Activated T-cell treated with anti-CD3 and anti-CD28 coated beads, Interleukin-2, amount 50 U/mL, for 4 hours (primary cell): Measurements from ENCODE around the gene SUMO1. TPM values are rescaled to one million over a fixed set of nuclear protein-coding genes. Genes with fewer than 3 reads are reported as not detected.
A peak's percentile ranks its signal among the peaks of the same experiment; 100 is the strongest.

Experiments
- ATAC-seq, 2 donors: fragments of 200-7000 bp; cut with Tn5 transposase; one replicate each; pipeline ENCODE4 v1.10.0; 2021
- DNase-seq: peaks from one replicate; pipeline ENCODE4 v3.0.0-alpha.2; 2020
- H3K27me3 Mint-ChIP-seq: one replicate; pipeline ENCODE4 v1.8.0; 2021; ENCODE audit warnings: low read depth, mixed read lengths
- H3K36me3 Mint-ChIP-seq: one replicate; pipeline ENCODE4 v1.8.0; 2022; ENCODE audit warnings: mixed read lengths; ENCODE audit not compliant: insufficient read depth
- H3K4me1 Mint-ChIP-seq: one replicate; pipeline ENCODE4 v1.8.0; 2021; ENCODE audit warnings: low read depth, mixed read lengths
- H3K4me3 Mint-ChIP-seq: one replicate; pipeline ENCODE4 v1.8.0; 2021; ENCODE audit warnings: mild to moderate bottlenecking, moderate library complexity, mixed read lengths
- H3K9me3 Mint-ChIP-seq: one replicate; pipeline ENCODE4 v1.8.0; 2021; ENCODE audit warnings: mixed read lengths
- total RNA-seq, 3 donors: library from RNA; stranded (reverse); gene quantifications; one replicate each; pipeline ENCODE4 v1.2.1, GENCODE V29; 2021

The SUMO1 gene
- total RNA-seq, 3 donors from 2014 or later: 96.6 to 110 (median 105) TPM

DNA sequence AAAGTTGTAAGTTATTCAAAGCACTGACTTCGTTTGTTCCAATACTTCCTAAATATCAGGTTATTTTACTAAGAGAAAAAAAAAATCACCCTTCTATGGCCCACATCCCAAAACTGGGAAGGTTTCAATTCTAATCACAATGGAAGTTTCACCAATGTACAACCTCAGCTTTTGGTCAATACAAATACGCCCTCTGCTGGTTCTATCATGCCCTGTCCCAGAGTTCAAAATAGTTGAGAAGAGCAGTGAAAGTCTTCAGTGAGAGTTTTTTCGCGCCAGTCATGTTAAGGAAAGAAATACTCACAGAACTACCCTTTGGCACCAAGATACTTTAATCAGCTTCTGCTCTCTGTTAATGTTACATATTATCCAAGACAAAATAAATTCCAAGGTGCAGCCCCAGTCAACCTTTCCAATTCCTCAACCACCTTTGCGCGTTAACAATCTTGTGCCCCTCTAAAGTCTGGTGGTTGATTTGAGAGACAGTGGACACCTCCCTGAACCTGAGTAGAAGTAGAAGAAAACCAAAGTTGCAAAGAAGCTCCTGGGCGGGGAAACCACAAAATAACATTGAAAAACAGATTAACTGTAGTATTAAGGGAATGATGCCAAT is 59.9 kb downstream of the SUMO1 start:
- Mint-ChIP-seq H3K9me3 (no peaks in the 10 kb centered on the region), H3K27me3 (peaks cover 8% of the 10 kb centered on the region), H3K4me3 (no peak overlapping the region), H3K36me3 (no peaks in the 10 kb centered on the region), H3K4me1 (no peaks in the 10 kb centered on the region)
- ATAC-seq: peak; percentile 76 to 77
- DNase-seq: peak; percentile 40

DNA sequence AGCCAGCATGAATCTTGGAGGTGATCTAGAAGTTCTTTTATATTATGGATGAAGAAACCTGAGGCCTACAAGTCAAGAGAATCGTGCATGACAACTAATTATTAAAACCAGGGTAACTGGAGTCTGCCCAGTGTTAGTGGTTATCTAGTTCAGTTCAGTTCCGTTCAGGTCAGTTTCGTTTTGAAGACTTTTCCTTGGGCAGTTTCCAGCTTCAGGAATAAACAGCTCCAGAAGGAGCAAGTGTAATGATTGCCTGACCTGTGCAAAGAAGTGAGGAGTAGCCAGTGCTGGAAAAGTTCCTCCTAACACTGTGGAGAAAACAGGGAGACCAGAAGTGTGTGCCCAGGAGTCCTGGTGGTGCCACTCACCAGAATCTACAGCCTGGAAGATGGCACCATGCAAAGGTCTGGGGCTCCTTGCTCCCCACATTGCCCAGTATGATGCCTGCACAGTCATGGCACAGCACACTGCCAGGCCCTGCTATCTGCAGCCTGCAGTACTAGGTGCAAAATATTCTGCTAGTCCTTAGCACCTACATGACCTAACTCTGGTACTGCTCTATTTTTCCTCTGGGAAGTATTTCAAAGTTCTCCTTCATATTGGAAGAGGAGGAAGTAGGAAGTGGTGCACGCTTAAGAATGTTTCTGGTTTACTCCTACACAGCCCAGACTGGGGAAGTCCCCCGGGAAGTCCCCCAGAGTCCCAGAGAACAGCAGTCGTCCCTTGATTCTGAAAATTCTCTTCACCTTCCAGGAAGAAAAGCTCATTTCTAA is 65.8 kb downstream of the SUMO1 start:
- peaks cover 13% of the 10 kb centered on the region for H3K4me1 Mint-ChIP-seq
- ATAC-seq (peak; percentile 73 to 79), DNase-seq (peak; percentile 15)
- peaks cover 8% of the 10 kb centered on the region for H3K27me3 Mint-ChIP-seq
- H3K36me3 Mint-ChIP-seq: no peaks in the 10 kb centered on the region
- H3K9me3 Mint-ChIP-seq: no peaks in the 10 kb centered on the region
- H3K4me3 Mint-ChIP-seq: peak overlapping the region; percentile 9

DNA sequence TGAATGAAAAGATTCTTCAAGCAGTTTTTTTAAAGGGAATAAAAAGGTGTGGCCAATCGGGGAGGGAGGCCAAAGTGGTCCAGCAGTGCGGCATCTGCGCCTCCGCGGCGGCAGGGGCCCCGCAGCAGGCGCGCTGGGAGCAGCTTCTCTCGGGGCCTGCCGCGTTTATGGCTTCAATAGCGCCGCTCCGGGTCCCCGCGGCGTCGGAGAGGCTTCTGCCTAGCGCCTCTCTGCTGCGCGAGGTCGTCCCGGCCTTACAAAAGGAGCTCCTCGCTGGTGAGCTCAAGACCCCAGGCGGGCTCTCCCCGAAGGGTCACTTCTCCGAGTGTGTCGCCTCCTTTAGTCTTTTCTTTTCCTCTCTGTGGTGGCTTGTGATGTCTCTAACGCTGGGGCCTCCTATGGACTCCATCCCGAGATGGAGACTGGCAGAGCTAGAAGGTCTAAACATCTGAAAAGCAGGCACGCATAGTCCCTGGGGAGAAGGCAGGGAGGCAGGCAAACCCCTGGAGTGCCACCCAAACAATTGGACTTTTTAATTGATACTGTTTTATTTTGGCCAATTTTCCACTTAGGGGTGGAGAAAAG is 67.1 kb downstream of the SUMO1 start:
- Mint-ChIP-seq H3K9me3 (no peaks in the 10 kb centered on the region), H3K36me3 (no peaks in the 10 kb centered on the region), H3K4me3 (no peak overlapping the region), H3K27me3 (peaks cover 8% of the 10 kb centered on the region), H3K4me1 (peaks cover 13% of the 10 kb centered on the region)
- DNase-seq (no peak), ATAC-seq (peak in 1 of 2 donors; percentile 29)

DNA sequence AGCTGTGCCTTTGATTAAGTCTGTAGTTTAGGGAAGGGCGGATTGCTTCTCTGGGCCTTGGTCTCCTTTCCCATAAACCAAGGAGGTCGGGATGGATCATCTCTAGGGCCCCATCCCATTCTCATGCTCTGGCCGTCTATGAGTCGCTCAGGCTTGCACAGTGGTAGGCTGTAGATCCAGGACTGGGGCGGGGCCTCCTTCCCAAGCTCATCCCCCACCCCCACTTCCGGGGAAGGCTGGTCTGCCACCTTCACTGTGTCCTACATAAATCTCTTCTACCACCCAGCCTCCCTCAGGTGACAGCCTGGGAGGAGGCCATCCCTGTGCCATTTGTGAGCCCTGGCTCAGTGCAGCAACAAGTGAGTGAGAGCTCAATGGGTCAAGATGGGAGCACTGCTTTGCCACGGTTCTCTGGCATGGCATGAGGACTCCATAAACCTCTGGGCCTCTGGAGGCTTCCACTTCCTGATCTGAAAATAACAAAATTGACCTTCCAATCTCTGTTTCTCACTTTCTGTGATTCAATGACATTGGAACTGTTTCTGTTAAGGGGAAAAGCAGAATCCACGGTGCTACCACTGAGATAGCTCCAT is 68.5 kb downstream of the SUMO1 start:
- Mint-ChIP-seq H3K27me3 (peaks cover 8% of the 10 kb centered on the region), H3K9me3 (no peaks in the 10 kb centered on the region), H3K4me3 (no peak overlapping the region), H3K4me1 (peaks cover 13% of the 10 kb centered on the region), H3K36me3 (no peaks in the 10 kb centered on the region)
- ATAC-seq (no peak), DNase-seq (no peak)

DNA sequence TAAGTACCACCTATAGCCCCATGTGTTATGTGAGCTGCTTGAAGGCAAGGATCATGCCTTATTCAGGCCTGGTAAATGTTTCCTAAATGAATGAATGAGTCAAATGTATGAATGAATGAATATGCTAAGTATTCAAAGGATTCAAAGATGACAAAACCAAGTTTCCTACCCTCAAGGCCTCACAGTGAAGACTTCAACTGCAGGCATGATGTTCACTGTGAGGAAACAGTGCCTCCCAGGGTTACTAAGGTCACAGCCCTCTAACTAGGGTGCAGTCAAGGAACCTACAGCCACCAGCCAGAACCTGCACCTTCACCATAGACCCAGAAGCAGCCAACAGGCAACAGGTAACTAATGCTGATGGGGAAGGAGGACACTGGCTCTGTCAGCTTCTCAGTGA is 69.3 kb downstream of the SUMO1 start:
- Mint-ChIP-seq H3K36me3 (no peaks in the 10 kb centered on the region), H3K27me3 (peaks cover 8% of the 10 kb centered on the region), H3K4me1 (peaks cover 13% of the 10 kb centered on the region), H3K9me3 (no peaks in the 10 kb centered on the region), H3K4me3 (no peak overlapping the region)
- DNase-seq (no peak), ATAC-seq (no peak)

DNA sequence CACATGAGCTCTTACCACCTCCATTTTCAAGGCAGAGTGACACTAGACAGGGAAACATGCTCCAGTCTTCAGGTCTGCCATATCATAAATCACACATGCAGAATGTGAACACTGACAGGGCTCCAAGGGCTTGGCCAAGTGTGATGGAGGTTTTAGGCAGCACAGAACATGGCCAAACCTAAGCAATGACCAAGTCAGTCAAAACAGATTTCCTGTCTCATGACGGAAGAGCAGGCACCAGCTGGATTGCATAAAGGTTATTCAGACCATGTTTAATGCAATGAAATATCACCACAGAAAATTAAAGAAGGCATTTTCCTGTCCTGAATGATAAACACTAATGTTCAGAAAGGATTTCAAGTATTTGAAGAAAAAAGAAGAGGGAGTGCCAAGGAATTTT is 72.5 kb downstream of the SUMO1 start:
- H3K36me3 Mint-ChIP-seq: no peaks in the 10 kb centered on the region
- H3K27me3 Mint-ChIP-seq: peaks cover 6% of the 10 kb centered on the region
- H3K4me1 Mint-ChIP-seq: no peaks in the 10 kb centered on the region
- H3K9me3 Mint-ChIP-seq: no peaks in the 10 kb centered on the region
- H3K4me3 Mint-ChIP-seq: no peak overlapping the region
- DNase-seq (no peak), ATAC-seq (no peak)

DNA sequence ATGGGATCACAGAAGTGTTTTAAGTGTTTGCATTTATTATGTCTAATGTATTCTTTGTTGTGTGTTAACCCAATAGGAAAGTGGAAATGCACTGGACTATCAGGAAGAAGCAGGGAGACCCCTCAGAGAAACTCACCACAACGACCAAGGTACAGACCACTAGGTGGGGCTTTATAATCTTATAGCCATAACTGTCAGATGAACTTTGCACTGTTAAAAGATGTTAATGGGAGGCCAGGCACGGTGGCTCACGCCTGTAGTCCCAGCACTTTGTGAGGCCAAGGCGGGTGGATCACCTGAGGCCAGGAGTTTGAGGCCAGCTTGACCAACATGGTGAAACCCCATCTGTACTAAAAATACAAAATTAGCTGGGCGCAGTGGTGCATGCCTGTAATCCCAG is 73.2 kb downstream of the SUMO1 start:
- no peaks in the 10 kb centered on the region for H3K9me3 Mint-ChIP-seq
- DNase-seq (no peak), ATAC-seq (no peak)
- no peak overlapping the region for H3K4me3 Mint-ChIP-seq
- H3K4me1 Mint-ChIP-seq: no peaks in the 10 kb centered on the region
- H3K27me3 Mint-ChIP-seq: peaks cover 3% of the 10 kb centered on the region
- no peaks in the 10 kb centered on the region for H3K36me3 Mint-ChIP-seq

DNA sequence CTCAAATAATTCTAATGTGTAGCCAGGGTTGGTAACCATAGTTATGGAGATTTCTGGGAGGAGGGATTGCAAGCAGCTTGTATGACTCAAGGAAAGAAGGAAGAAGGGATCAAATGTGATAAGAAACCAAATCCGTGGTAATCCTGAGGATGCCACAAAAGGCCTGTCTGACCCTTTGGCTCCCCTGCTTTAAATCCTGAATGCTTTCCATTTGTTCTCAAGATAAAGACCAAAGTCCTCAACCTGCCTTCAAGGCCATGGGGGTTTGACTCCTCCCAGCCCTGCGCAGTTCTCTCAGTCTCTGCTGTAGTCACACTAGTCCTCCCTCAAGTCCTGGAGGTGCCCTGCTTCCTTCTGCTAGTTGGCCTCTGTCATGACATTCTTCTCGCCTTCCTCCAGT is 74.0 kb downstream of the SUMO1 start:
- Mint-ChIP-seq H3K4me1 (no peaks in the 10 kb centered on the region), H3K36me3 (no peaks in the 10 kb centered on the region), H3K4me3 (no peak overlapping the region), H3K27me3 (no peaks in the 10 kb centered on the region), H3K9me3 (no peaks in the 10 kb centered on the region)
- DNase-seq: no peak
- no peak for ATAC-seq

DNA sequence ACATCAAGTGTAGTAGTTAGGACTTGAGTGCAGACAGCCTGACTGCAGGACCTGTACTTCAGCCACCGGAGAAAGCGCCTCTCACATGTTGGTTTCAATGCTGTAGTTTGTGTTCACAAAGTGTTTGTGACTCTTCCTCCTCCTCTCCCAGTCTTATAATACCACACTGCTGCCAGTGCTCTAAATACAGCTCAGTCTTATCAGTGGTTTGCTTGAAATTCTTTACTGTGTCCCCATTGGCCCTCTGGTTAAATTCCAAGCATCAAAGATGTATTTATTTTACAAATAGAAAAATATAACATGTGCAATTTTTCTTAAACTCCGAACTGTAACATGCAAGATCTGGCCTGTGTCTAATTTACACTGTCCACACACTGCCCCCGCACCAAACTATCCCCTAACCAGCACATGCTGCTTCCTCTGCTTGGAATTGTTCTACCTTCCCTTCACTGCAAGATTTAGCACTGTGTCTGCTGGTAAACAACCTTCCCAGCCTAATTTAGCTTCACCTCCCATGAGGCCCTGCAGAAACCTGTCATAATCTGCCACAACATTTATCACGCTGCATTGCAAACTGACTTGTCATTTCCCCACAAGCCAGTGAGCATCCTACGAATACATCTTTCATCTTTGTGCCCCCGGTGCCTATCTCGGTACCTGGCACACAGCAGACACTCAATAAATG is 77.1 kb downstream of the SUMO1 start:
- Mint-ChIP-seq H3K4me1 (no peaks in the 10 kb centered on the region), H3K36me3 (no peaks in the 10 kb centered on the region), H3K27me3 (no peaks in the 10 kb centered on the region), H3K4me3 (no peak overlapping the region), H3K9me3 (no peaks in the 10 kb centered on the region)
- DNase-seq (no peak), ATAC-seq (no peak)

DNA sequence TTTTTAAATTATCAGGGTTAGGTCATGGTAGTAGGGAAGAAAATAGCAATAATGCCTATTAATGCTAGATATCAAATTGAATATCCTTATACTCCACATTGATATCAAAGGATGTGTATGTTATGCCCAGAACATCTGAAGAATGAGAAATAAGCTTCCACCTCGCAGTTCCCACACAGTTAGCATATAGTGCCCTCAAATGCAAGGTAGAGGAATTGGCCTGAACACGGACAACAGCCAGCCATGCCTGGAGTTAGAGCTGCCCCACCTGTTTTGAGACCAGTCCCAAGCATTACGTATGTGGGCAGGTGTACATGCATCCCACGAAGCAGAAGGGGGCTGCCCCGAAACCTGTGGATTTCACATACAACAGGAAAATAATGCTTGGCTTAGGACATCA is 79.6 kb downstream of the SUMO1 start:
- Mint-ChIP-seq H3K36me3 (no peaks in the 10 kb centered on the region), H3K4me3 (no peak overlapping the region), H3K27me3 (peaks cover 2% of the 10 kb centered on the region)

DNA sequence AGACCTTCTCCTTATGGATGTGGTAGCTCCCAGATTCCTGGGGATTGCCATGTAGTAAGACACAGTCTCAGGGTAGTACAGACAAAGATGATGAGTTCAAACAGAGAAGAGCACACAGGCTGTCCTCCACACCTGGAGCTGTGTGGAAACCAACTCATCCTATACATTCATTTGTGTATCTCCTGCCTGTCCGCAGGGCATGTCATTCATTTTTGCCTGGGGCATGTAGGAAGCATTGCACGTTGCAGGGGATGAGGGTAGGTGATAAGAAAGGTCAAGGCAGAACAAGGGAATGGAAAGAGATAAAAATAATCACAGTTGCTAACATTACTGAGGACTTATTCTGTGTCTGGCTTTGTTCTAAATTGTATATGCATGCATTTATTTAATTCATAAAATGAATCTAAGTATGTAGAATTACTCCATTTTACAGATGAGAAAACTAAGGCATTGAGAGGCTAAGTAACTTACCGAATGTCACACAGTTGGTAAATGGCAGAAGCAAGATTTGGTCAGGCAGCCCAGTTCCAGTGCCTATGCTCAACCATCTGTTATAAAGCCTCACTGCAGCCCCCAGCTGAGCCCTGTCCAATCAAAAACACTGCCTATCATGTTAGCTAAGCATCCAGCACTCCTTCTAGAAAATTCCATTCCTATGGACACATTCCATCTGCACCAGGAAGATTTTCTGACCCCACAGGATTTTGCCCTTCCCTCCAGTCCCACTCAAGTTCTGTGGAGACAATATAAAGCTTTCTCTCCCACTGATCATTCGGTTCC is 81.0 kb downstream of the SUMO1 start:
- no peak for ATAC-seq
- H3K36me3 Mint-ChIP-seq: no peaks in the 10 kb centered on the region
- H3K4me3 Mint-ChIP-seq: no peak overlapping the region
- H3K9me3 Mint-ChIP-seq: no peaks in the 10 kb centered on the region
- no peaks in the 10 kb centered on the region for H3K4me1 Mint-ChIP-seq
- DNase-seq: no peak
- H3K27me3 Mint-ChIP-seq: peaks cover 2% of the 10 kb centered on the region

More for the DNA sequence above, 79.6 kb downstream of the SUMO1 start:
- no peaks in the 10 kb centered on the region for H3K9me3 Mint-ChIP-seq
- ATAC-seq: no peak
- no peaks in the 10 kb centered on the region for H3K4me1 Mint-ChIP-seq
- DNase-seq: no peak
